Esophagus muscularis mucosa (tissue), 4 donors: ENCODE results near the gene INTS7. TPM values are rescaled to one million over a fixed set of nuclear protein-coding genes. Genes with fewer than 3 reads are reported as not detected.

ENCODE experiments used
- DNase-seq: peaks from one replicate; pipeline ENCODE4 v3.0.0-alpha.2; 2017; ENCODE audit errors: extremely low spot score
- H3K27ac ChIP-seq, 4 donors: fragments of 200-600 bp; sonication (generic); replicated peaks in 1 of 4; 1 replicate in 3 of 4; 2 replicates in 1 of 4; pipeline ENCODE4 v1.5.1; 2016 to 2019; ENCODE audit warnings: mild to moderate bottlenecking in 1 of 4
- H3K27me3 ChIP-seq, 4 donors: fragments of 200-600 bp; sonication (generic); one replicate each; pipeline versions ENCODE4 v1.5.1 to v1.6.0; 2016 to 2019
- H3K36me3 ChIP-seq, 4 donors: fragments of 200-600 bp; sonication (generic); one replicate each; pipeline ENCODE4 v1.5.1; 2016 to 2019
- H3K4me1 ChIP-seq, 4 donors: fragments of 200-600 bp; sonication (generic); one replicate each; pipeline ENCODE4 v1.5.1; 2016 to 2019
- H3K4me3 ChIP-seq, 4 donors: fragments of 200-600 bp; sonication (generic); 1 replicate in 2 of 4; 2 replicates in 2 of 4; pipeline ENCODE4 v1.5.1; 2016 to 2019; ENCODE audit warnings: mild to moderate bottlenecking in 4 of 4, moderate library complexity in 1 of 4
- H3K9me3 ChIP-seq, 4 donors: fragments of 200-600 bp; sonication (generic); 1 replicate in 3 of 4; 2 replicates in 1 of 4; pipeline ENCODE4 v1.5.1; 2016 to 2019
- EP300 ChIP-seq: sonication (generic); formaldehyde crosslinking; IDR thresholded peaks from one replicate; pipeline ENCODE4 v1.6.1; 2017; ENCODE audit warnings: antibody characterized with exemption
- POLR2A ChIP-seq: fragments of 450-650 bp; IDR thresholded peaks from one replicate; pipeline ENCODE4 v1.6.1; 2017; ENCODE audit warnings: antibody characterized with exemption, moderate library complexity, mild to moderate bottlenecking, low read depth
- POLR2AphosphoS5 ChIP-seq, 2 donors: sonication (generic); formaldehyde crosslinking; IDR thresholded peaks; one replicate each; pipeline ENCODE4 v1.6.1; 2017; ENCODE audit warnings: antibody characterized with exemption in 2 of 2
- WGBS: methylation state at CpG from one replicate; pipeline ENCODE4 v1.1.5; 2018; 5-methylcytosine and 5-hydroxymethylcytosine counted together
- intact Hi-C: fragments of 100-400 bp; cut with DNase I; formaldehyde crosslinking; loops from one replicate; pipeline ENCODE4 v1.15.1; 2023
- total RNA-seq, 4 donors: library from RNA; depleted of rRNA; stranded (reverse); fragments of >200 nt; gene quantifications; one replicate each; pipeline versions ENCODE4 v1.1.0 to v1.2.1, GENCODE V29; 2016
- TF ChIP-seq, protein P1 (sequence below), 3 experiments: fragments of 200-600 bp in 2 of 3; fragments of 450-650 bp in 1 of 3; sonication (generic) in 2 of 3; IDR thresholded peaks; one replicate each; pipeline ENCODE4 v1.5.1; 2017 to 2019; ENCODE audit warnings: antibody characterized with exemption in 3 of 3, mild to moderate bottlenecking in 2 of 3, moderate library complexity in 1 of 3

The INTS7 gene
- total RNA-seq, 4 donors from 2014 or later = 6.0 to 15.4 (median 11.0) TPM

DNA sequence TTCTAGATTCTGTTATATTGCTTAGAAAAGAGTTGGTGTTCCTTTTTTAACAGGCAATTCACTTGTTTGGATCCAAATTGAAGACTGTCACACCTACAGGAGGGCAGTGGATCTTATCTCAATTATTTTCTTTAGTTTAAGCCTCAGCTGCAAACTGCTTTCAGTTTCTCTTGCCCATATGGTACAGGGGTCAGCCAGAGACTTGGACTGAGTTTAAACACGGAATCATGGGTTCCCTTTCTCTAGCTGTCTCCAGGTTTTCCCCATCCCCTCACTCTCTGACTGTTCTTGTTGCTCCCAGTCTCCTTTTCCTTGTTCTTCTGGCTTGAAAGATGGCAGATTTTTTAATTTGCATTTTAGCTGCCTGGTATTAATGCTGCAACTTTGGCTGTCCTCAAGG, 18.6 kb upstream of the INTS7 start:
- WGBS = 86% methylated on average over 1 of the region's 1 CpG
- Histone ChIP-seq H3K4me3 (no peak overlapping the region), H3K27me3 (no peaks in the 10 kb centered on the region), H3K9me3 (peaks cover 0 to 9% (median 0%) of the 10 kb centered on the region in 4 donors), H3K36me3 (no peaks in the 10 kb centered on the region), H3K4me1 (no peaks in the 10 kb centered on the region), H3K27ac (no peak overlapping the region)
- no peak for DNase-seq
- intact Hi-C loops = no loop called here
- TF ChIP-seq POLR2AphosphoS5 (IDR thresholded peaks at IDR 0.05) (no peak), EP300 (no peak), POLR2A (no peak)
- TF ChIP-seq, protein P1, sequence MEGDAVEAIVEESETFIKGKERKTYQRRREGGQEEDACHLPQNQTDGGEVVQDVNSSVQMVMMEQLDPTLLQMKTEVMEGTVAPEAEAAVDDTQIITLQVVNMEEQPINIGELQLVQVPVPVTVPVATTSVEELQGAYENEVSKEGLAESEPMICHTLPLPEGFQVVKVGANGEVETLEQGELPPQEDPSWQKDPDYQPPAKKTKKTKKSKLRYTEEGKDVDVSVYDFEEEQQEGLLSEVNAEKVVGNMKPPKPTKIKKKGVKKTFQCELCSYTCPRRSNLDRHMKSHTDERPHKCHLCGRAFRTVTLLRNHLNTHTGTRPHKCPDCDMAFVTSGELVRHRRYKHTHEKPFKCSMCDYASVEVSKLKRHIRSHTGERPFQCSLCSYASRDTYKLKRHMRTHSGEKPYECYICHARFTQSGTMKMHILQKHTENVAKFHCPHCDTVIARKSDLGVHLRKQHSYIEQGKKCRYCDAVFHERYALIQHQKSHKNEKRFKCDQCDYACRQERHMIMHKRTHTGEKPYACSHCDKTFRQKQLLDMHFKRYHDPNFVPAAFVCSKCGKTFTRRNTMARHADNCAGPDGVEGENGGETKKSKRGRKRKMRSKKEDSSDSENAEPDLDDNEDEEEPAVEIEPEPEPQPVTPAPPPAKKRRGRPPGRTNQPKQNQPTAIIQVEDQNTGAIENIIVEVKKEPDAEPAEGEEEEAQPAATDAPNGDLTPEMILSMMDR (IDR thresholded peaks at IDR 0.05) = no peak

DNA sequence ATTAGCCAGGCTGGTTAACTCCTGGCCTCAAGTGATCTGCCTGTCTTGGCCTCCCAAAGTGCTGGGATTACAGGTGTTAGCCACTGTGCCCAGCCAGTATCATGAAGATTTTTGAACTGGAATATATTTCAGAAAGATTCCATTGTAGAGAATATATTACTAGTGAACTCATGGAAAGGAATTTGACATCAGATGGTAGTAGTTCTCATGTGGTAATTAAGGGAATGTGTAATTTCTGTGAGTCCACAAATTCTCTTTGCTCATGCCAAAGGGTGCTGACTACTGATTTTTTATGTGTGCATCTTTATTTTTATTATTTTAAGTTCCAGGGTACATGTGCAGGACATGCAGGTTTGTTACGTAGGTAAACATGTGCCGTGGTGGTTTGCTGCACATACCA, 10.6 kb upstream of the INTS7 start:
- no peak overlapping the region for H3K27ac ChIP-seq
- WGBS = 96% methylated on average over 2 of the region's 2 CpGs
- no peaks in the 10 kb centered on the region for H3K4me1 ChIP-seq
- intact Hi-C loops = no loop called here
- no peak for DNase-seq
- no peak overlapping the region for H3K4me3 ChIP-seq
- no peaks in the 10 kb centered on the region for H3K9me3 ChIP-seq
- H3K36me3 ChIP-seq = no peaks in the 10 kb centered on the region
- TF ChIP-seq POLR2A (no peak), EP300 (no peak), POLR2AphosphoS5 (IDR thresholded peaks at IDR 0.05) (no peak)
- TF ChIP-seq, protein P1 (IDR thresholded peaks at IDR 0.05) = no peak
- no peaks in the 10 kb centered on the region for H3K27me3 ChIP-seq

DNA sequence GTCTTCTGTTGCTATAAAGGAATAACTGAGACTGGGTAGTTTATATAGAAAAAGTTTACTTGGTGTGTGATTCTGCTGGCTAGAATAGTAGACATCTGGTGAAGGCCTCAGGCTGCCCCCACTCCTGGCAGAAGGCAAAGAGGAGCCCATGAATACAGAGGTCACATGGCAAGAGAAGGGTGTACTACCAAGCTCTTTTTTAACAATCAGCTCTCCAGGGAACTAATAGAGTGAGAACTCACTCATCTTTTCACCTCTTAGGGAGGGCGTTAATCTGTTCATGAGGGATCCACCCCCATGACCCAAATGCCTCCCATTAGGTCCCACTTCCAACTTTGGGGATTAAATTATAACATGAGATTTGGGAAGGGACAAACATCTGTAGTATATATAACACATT, 9.5 kb upstream of the INTS7 start:
- WGBS = 100% methylated on average over 1 of the region's 1 CpG
- TF ChIP-seq POLR2AphosphoS5 (IDR thresholded peaks at IDR 0.05) (no peak), POLR2A (no peak), EP300 (no peak)
- TF ChIP-seq, protein P1 (IDR thresholded peaks at IDR 0.05) = no peak
- no peaks in the 10 kb centered on the region for H3K27me3 ChIP-seq
- H3K4me3 ChIP-seq = no peak overlapping the region
- H3K9me3 ChIP-seq = no peaks in the 10 kb centered on the region
- intact Hi-C loops = no loop called here
- no peaks in the 10 kb centered on the region for H3K4me1 ChIP-seq
- no peak overlapping the region for H3K27ac ChIP-seq
- DNase-seq = no peak
- no peaks in the 10 kb centered on the region for H3K36me3 ChIP-seq

DNA sequence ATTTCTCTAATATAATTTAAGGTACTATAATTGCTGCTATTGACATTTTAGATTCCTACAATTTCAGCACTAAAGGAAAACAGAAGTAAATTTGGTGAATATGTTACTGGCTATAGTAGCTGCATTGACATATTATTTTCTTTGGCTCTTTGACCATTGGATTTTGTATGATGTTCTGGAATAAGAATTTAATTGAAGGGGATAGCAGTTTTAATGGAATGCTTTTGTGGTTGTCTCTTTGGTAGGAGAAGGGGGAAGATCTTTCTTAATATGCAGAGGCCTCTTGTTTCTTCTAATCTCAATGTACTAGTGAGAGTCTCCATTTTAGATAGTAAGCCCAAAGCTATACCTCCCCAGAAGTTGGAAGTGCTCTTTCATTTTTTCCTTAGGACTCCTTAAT, 7.1 kb upstream of the INTS7 start:
- no peak for DNase-seq
- no peaks in the 10 kb centered on the region for H3K4me1 ChIP-seq
- no peak overlapping the region for H3K27ac ChIP-seq
- H3K9me3 ChIP-seq = no peaks in the 10 kb centered on the region
- no peaks in the 10 kb centered on the region for H3K27me3 ChIP-seq
- H3K36me3 ChIP-seq = no peaks in the 10 kb centered on the region
- no peak overlapping the region for H3K4me3 ChIP-seq
- intact Hi-C loops = no loop called here
- no peak for TF ChIP-seq POLR2AphosphoS5 (IDR thresholded peaks at IDR 0.05)
- no peak for TF ChIP-seq EP300
- TF ChIP-seq, protein P1 (IDR thresholded peaks at IDR 0.05) = no peak
- no peak for TF ChIP-seq POLR2A
